HepG2 (cell line): ENCODE measurements around the gene PCBP2.

Experiments used
- NFYB ChIP-seq: sonication (generic); formaldehyde crosslinking; IDR thresholded peaks from 2 replicates; pipeline ENCODE4 v1.4.0; 2020; ENCODE audit warnings: missing genetic modification reagents
- POLR2A ChIP-seq, 2 experiments: IDR thresholded peaks; 2 replicates each; pipeline ENCODE4 v1.6.1; 2011; ENCODE audit warnings: low read depth in 2 of 2, low read length in 2 of 2, mild to moderate bottlenecking in 1 of 2, moderate library complexity in 1 of 2; ENCODE audit not compliant: insufficient read depth in 1 of 2
- POLR2AphosphoS5 ChIP-seq: IDR thresholded peaks from 2 replicates; pipeline ENCODE4 v1.6.1; 2012; ENCODE audit warnings: low read depth, low read length
- TAF1 ChIP-seq: sonication (generic); formaldehyde crosslinking; IDR thresholded peaks from 2 replicates; pipeline ENCODE4 v1.4.0; 2020; ENCODE audit warnings: missing genetic modification reagents
- TF ChIP-seq, protein P1 (sequence below): sonication (generic); formaldehyde crosslinking; IDR thresholded peaks from 2 replicates; pipeline ENCODE4 v1.5.0; 2020; ENCODE audit warnings: mild to moderate bottlenecking, missing genetic modification reagents, moderate library complexity

DNA sequence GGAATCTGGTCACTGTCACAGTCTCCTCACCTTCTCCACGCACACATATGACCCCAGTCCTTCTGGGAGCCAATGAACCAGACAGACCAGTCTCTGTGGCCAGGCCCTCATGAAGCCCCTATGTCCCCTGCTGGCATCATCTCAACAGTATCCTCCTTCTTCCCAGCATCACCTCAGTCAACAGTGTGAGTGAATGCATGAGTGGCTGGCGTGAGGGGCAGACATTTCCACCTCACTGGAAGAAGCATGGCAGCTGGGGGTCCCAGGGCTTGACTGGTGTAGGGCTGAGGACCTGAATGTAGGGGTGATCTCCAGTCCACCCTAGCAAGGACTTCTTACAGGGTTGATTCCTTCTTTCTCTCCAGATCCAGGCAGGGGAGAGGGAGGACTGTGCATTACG is 45.6 kb downstream of the PCBP2 start:
- TF ChIP-seq NFYB (CRISPR knock-in tag) (no peak), TAF1 (CRISPR knock-in tag) (no peak), POLR2AphosphoS5 (no peak), POLR2A (IDR thresholded peaks at IDR 0.05; ENCODE audit: insufficient read depth in 1 of 2, low read depth in 2 of 2, low read length in 2 of 2) (no peak)
- TF ChIP-seq, protein P1, sequence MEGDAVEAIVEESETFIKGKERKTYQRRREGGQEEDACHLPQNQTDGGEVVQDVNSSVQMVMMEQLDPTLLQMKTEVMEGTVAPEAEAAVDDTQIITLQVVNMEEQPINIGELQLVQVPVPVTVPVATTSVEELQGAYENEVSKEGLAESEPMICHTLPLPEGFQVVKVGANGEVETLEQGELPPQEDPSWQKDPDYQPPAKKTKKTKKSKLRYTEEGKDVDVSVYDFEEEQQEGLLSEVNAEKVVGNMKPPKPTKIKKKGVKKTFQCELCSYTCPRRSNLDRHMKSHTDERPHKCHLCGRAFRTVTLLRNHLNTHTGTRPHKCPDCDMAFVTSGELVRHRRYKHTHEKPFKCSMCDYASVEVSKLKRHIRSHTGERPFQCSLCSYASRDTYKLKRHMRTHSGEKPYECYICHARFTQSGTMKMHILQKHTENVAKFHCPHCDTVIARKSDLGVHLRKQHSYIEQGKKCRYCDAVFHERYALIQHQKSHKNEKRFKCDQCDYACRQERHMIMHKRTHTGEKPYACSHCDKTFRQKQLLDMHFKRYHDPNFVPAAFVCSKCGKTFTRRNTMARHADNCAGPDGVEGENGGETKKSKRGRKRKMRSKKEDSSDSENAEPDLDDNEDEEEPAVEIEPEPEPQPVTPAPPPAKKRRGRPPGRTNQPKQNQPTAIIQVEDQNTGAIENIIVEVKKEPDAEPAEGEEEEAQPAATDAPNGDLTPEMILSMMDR = no peak
